AG10803 (cell line): Measurements from ENCODE around the gene FHIT.

ENCODE experiments used
- DNase-seq: peaks from one replicate; pipeline ENCODE4 v3.0.0; 2010; ENCODE audit warnings: low read depth
- H3K4me3 ChIP-seq: 2 replicates; pipeline ENCODE4 v1.5.1; 2011; ENCODE audit warnings: mild to moderate bottlenecking, low read length, control low read depth
- TF ChIP-seq, protein P1 (sequence below): conservative IDR thresholded peaks from 2 replicates; pipeline ENCODE4 v1.5.1; 2011; ENCODE audit warnings: mild to moderate bottlenecking, low read length, control low read depth, inconsistent platforms

The FHIT gene

DNA sequence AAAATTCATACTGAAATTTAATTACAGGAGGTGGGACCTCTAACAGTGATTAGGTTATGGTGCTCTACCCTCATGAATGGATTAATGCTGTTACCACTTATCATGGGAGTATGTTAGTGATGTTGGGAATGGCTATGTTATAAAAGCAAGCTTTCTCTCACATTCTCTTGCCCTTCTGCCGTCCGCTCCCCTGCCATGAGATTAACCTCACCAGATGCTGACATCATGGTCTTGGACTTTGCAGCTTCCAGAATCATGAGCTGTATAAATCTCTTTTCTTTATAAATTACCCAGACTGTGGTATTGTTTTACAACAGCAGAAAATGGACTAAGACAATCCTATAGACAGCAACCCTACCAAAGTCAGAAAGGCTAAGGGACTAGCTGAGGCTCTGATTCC is 884.8 kb downstream of the FHIT start:
- TF ChIP-seq, protein P1, sequence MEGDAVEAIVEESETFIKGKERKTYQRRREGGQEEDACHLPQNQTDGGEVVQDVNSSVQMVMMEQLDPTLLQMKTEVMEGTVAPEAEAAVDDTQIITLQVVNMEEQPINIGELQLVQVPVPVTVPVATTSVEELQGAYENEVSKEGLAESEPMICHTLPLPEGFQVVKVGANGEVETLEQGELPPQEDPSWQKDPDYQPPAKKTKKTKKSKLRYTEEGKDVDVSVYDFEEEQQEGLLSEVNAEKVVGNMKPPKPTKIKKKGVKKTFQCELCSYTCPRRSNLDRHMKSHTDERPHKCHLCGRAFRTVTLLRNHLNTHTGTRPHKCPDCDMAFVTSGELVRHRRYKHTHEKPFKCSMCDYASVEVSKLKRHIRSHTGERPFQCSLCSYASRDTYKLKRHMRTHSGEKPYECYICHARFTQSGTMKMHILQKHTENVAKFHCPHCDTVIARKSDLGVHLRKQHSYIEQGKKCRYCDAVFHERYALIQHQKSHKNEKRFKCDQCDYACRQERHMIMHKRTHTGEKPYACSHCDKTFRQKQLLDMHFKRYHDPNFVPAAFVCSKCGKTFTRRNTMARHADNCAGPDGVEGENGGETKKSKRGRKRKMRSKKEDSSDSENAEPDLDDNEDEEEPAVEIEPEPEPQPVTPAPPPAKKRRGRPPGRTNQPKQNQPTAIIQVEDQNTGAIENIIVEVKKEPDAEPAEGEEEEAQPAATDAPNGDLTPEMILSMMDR = no peak
- DNase-seq = no peak
- no peak overlapping the region for H3K4me3 ChIP-seq

DNA sequence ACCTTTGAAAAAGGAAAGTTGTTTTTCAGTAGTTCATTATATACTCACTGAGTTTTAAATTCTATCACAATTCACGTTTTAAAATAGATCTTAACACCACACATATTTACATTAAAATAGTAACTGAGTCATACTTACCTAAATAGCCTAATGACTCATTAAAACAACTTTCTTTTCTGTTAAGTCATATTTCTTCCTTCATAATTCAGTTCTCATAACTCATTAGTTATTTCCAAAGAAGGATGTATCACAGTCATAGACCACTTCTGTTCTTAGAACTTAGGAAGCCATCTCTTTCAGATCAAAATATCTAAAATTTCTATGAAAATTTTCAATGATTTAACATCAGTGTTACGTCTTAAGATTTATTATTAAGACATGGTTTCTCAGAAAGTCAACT is 885.9 kb downstream of the FHIT start:
- TF ChIP-seq, protein P1 = no peak
- H3K4me3 ChIP-seq = no peak overlapping the region
- DNase-seq = no peak

DNA sequence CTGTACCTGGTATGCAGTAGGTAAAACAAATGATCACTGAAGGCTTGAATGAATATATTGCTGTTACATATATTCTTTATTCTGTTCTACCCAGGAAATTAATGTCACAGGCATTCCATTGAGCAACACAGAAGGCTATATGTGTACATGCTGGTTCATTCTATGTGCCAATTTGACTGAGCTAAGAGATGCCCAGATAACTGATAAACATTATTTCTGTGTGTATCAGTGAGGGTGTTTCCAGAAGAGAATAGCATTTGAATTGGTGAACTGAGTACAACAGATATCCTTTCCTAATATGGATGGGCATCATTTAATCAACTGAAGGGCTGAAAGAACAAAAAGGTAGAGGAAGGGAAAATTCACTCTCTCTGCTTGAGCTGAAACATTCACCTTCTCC is 886.8 kb downstream of the FHIT start:
- no peak for DNase-seq
- TF ChIP-seq, protein P1 = no peak
- H3K4me3 ChIP-seq = no peak overlapping the region

DNA sequence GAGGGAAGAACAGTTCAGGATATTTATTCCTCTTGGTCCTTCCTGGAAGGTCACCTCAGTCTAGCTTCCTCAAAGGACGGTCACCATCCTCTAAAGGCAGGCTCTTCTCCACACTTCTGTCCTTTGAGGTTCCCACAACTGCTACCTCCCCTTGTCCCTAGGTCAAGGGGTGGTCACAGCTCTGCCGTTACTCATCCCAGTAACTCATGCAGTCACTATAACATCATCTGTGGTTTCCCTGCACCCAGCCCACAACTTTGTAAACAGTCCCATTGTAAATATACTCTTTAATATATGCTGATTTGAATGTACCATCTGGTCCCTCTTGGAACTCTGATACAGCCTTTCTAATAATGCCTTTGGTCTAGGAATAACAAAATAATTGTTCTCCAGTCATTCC is 887.4 kb downstream of the FHIT start:
- DNase-seq = no peak
- TF ChIP-seq, protein P1 = no peak
- H3K4me3 ChIP-seq = no peak overlapping the region

DNA sequence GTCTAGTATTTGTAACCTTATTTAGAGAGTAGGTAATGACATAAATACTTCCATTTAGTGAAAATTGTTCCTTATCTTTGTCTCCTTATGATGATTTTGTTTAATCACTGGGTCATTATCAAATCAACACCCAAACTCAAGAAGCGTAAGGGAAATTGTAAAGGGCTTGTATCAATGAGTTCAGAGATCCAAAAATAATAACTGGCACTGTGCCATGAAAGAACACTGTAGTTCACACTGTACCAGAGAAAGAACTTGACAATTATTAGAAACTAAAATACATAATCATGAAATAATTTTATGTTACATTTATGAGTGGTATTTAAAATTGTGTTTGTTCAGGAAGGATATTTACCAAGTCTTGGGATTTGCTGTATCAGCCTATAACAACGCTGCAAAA is 895.4 kb downstream of the FHIT start:
- DNase-seq = no peak
- TF ChIP-seq, protein P1 = no peak
- H3K4me3 ChIP-seq = no peak overlapping the region

DNA sequence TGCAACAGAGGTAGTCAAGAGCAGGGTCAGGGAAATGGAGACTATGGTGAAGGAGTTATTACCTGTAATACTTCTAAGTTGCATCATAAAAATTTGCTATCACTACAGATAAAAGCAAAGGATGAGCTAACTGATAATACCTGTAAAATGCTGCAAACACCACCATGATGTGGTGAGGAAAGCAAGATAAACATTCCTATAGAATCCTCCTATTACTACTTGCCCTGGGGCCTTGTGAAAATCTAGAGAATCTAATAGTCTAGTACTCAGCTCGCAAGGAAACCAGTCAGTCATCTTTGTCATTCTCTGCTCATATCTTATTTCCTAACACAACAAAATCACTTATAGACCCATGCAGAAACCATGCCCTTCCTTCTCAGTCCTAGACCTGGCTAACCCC is 899.8 kb downstream of the FHIT start:
- H3K4me3 ChIP-seq = no peak overlapping the region
- no peak for DNase-seq
- TF ChIP-seq, protein P1 = no peak

DNA sequence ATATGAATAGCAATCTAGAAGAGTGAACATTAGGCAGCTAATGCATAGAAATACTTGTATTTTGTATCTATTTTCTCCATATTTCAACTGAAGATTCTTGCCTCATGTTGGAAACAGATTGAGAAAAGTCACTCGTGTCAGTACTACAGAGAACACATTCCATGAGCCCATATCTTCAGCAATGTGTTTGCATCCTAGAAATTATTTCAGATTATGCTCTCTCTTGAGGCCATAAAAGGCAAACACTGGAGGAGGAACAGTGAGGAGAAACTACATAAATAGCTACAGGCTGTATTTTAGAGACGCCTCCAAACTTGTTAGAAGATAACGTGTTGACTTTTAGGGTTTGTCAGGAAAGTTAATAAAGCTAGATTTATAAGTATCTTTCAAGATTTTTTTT is 906.9 kb downstream of the FHIT start:
- DNase-seq = no peak
- H3K4me3 ChIP-seq = no peak overlapping the region
- TF ChIP-seq, protein P1 = no peak
